Cerebellar nuclear complex (tissue), 1 donor: ENCODE data around the gene KRT14.
"Not testable (repeated sequence)": the region's sequence is repeated elsewhere in the genome, so short reads cannot be mapped to it uniquely, and the experiment has no call there.

ENCODE experiments used
- DNase-seq, 2 experiments: peaks; one replicate each; lab custom pipeline; 2025; lab: John Stamatoyannopoulos, UW

Gene KRT14

DNA sequence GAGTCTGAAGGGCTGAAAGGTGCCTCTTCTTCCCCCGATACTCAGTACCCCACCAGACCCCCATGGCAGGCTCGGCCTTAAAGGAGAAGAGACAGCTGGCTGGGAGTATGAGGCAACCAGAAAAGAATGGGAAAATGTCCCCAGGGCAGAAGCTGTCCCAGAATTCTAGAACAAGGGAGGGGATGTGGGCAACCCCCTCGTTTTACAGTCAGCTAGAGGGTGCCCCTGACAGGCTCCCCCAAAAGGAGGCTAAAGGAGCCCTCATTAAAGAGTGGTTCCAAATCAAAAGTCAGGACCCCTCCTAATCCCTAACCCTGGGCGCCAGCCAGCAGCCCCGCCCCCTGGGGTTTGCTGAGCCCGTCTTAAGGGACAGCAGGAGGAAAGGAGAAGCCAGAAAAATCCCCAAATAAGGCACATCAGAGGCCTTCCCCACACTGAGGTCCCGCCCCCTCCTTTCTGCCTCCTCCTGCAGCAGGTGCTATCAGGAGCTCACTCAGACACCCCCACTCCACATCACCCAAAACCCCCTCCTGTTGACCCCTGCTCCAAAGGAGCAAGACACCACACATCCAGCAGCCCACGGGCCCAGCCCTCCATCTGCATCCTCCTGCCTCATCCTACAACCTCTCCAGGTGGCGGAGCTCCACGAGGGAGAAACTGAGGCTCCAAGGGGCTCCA lies 36.6 kb upstream of the KRT14 start:
- not testable (repeated sequence) for DNase-seq

DNA sequence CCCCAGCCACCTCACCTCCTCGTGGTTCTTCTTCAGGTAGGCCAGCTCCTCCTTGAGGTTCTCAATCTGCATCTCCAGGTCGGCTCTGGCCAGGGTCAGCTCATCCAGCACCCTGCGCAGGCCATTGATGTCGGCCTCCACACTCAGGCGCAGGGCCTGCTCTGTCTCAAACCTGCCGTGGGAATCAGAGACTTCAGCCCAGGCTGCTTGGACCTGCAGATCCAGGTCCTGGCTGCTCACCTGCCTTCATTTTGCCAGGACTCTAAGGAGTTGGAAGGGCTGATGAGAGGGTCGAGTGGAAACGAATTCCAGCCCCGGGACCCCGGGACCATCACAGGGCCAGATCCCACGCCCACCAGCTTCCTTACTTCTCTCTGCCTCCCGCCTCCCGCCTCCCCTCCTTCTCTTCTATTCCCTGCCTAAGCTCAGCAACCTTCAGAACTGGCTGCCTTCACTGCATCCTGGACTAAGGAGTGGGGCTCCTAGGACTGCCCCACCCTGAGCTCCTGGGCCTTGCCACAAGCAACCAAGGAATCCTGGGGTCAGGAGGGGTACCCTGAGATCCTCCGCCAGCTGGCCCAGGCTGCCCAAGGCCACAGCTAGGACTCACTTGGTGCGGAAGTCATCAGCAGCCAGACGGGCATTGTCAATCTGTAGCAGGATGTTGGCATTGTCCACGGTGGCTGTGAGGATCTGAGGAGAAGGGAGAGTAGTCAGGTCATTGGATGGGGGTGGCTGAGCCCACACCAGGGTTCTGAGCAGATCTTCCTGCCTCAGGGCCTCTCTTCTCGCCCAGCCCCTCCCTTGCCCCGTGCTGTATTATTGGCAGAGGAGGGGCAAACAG lies 35.9 kb upstream of the KRT14 start:
- not testable (repeated sequence) for DNase-seq

DNA sequence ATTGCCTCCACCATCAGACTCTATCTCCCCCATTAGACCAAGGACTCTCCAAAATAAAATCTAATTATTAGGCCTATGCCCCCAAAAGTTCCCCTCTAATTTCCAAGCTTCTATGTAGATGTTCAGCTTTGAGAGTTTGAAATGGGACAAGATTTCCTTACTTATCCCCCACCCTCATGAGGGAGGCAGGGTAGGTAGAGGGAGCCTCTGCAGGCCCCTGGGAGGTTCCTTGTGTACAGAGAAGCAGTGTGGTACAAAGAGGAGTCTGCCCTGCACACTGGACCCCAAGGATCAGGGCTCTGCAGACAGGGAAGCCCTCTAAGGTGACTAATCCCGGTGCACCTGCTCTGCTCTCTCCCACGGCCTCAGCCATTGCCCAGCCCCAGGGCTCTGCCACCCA lies 35.2 kb upstream of the KRT14 start:
- no peak for DNase-seq

DNA sequence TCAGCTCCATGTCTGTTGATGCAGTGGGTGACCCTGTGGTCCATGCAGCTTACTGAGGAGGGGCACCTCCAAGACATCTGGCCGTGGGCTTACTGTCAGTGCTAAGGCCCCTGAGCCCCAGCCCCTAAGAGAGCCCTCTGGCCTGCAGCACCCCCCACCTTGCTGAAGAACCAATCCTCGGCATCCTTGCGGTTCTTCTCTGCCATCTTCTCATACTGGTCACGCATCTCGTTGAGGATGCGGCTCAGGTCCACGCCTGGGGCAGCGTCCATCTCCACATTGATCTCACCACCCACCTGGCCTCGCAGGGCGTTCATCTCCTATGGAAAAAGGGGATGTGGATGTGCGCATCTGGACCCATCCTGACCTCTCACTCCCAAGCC lies 34.7 kb upstream of the KRT14 start:
- not testable (repeated sequence) for DNase-seq

DNA sequence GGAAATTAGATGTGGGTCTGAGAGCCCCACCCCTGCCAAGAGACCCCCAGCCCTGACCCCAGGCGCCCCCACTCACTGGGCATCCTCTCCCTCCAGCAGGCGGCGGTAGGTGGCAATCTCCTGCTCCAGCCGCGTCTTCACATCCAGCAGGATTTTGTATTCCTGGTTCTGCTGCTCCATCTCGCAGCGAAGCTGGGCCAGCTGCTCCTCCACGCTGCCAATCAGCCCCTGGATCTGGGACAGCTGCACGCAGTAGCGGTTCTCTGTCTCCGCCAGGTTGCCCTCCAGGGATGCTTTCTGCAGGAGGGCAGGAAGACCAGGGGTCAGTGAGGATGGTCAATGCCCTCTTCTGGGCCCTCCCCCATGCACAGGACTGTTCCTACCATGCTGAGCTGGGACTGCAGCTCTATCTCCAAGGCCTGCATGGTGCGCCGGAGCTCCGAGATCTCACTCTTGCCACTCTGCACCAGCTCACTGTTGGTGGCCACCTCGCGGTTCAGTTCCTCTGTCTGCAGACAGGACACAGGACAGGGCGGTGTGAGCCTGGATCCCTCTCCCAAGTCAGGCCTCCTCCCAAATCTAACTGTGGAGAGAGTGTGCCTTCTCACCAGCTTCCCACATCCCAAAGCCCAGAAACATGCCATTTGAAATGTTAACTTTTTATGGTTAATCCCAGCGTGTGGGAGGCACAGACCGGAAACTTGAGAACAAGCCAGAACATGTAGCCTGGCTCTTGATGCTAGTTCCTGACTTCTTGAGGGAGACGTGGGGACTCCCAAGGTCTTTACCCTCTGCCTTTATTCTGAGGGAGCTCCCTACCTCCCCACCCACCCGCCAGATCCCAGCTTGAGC lies 34.1 kb upstream of the KRT14 start:
- no peak for DNase-seq

DNA sequence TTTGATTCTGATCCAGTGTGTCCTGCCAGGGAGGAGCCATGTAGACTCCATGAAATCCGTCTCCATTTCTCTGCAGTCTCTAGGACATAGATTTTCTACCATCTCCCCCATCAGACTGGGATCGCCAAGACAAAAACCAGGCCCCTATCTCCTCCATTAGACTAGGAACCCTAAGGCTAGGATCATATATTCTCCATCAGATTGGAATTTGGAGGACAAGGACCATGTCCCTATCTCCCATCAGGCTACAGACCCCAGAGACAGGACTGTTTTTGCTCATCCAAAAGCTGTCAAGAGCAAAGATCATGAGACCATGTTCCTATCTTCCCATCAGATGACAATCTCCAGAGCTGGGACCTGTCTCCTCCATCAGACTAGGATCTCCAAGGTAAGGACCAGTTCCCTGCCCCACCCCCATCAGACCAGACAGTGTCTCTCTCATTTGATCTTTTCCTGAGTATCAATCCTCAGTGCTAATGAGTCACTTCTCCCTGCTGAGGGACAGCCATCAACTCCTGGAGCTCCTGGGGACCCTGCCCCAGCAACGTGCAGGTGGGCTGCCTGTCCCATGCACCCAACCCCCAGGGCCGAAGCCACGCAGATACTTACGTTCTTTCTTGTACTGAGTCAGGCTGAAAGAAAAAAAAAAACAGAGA lies 33.4 kb upstream of the KRT14 start:
- DNase-seq: not testable (repeated sequence)

DNA sequence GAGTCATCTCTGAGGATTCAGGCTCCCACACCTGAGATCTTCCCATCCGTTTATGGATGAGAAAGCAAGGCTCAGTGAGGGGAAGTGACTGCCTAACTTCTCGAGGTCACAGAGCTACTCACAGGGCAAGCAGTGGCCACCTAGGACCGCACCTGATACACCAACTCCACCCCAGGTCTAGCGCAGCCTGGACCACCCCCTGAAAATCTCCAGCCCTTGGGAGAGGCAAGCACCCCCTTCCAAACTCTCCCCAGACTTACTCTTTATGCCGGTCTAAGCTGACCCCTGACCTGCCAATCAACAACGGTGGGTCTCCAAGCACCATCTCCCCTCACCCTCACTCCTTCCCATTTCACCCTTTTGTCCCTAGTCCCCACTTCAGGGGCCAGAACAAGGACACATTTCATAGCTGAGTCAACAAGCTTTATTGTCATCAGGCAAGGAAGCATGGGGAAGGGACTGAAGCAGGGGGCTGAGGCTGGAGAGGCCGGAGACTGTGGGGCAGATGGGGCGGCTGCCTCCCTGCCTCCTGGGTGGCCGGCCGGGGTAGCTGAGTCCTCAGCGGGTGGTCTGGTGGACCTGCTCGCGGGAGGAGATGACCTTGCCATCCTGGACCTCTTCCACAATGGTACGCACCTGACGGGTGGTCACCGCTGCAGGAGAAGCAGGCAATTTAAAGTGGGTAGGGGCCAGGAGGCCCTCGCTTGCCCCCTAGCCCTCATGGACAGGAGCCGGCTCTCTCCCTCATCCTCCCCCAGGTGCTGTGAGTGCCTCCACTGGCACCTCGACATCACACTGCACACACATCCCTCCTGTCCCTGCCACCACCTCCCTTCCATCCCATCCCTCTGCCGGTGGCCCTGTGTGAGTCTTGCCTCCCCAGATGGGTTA lies 32.6 kb upstream of the KRT14 start:
- no peak for DNase-seq

DNA sequence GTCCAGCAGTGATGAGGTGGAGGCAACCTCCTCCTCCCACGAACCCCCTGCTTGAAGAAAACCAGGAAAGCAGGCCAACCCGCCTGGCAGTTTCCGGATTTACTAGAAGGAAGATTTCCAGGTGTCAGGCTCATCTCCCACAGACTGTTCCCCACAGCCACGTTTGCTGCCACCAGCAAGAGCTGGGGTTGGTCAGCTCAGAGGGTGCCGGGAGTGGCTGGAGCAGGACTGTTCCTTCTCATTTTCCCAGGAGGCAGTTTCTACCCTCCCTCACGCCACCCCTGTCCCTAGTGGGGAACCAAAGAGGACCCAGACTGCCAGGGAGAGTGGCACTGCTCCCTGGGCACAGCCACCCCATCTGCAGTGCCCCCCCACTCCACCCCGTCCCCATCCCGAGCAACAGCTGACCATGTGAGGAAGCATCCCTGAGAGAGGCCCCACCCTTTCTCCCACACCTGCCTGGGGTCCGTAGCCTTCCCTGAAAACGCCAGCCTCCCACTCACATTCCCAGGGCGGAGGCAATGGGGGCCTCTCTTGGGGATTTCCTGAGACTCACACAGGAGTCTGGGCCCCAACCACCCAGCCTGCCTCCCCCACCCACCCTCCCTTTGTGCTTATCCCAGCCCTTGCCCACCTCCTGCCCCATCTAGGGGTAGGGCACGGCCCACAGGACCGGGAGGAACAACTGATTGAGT lies 31.8 kb upstream of the KRT14 start:
- no peak for DNase-seq

DNA sequence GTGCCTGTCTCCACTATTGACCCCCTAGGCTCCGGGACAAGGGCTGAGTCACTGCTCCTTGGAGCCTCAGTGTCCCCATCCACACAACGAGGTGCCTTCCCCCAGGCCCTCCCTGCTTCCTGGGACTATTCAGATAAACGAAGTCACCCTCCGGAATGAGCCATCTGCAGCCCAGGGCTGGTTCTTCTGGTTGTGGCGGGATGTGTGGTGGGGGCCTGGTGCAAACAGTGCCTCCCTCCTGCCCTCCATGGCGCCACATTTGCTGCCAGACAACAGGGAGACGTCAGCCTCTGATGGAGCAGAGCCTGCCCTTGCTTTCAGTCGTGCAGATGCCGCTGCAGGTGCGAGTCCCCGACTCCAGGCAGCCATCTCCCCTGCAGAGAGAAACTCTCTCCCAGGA lies 31.0 kb upstream of the KRT14 start:
- no peak for DNase-seq

DNA sequence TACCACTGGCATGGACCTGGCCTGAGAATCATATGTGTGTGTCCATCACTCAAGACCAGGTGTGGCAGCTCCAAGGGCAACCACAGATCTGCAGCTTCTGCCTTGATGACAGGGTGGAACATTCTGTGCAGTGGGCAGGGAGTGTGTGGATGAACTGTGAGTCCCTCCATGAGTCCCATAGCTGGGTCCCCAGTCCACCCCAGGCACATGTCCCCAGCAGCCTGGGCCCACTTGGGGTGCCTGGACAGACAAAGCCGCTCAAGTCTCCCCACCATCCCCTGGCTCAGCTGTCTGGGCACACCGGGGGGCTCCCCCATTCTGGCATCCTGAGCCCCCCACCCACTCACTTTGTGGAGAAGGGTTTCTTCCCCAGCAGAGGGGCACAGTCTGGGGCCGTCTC lies 30.4 kb upstream of the KRT14 start:
- DNase-seq: no peak

DNA sequence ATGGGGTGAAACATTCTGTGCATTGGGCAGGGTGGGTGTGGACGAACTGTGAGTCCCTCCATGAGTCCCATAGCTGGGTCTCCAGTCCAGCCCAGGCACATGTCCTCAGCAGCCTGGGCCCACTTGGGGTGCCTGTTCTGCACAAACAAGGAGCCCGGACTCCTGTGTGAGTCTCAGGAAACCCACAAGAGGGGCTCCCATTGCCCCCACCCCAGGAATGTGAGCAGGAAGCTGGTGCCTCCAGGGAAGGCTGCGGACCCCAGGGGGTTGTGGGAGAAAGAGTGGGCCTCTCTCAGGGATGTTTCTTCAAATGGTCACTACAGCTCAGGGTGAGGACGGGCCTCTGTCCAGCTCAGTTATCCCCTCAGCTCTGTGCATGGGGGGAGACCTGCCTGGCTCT lies 29.8 kb upstream of the KRT14 start:
- not testable (repeated sequence) for DNase-seq

DNA sequence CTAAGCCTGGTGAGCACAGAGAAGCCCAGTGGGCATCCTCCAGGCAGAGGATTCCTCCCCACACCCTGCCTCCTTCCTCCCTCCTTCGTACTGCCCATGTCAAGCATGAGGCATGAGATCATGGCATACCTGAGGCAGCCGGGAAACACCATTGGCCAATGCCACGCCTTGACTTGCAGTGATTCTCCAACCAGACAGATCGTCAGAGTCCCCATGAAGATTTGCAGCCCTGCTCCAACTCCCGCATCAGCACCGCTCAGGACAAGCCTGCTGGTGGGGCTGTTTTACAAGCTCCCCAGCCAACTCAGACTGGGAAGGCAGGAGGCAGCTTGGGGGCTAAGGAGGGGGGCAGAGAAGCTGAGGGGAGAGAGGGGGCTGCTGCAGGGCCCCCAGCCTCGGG lies 28.8 kb upstream of the KRT14 start:
- DNase-seq: no peak

DNA sequence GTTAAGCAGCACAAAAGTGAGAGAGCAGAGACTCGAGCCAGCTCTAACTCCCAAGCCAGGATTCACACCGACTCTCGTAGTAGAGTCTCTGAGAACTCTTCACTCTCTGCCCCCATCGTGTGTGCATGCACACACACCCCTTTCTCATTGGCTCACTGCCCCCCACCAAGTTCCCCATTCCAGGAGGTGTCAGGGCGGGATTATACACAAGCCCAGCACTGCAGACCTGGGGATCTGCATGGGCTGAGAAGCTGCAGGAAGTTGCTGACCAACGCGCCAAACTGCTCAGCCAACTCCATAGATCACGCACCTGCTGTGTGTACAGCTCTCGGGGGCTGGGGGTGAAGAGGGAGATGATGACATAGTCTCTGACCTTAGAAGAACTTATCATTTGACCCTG lies 28.1 kb upstream of the KRT14 start:
- not testable (repeated sequence) for DNase-seq

DNA sequence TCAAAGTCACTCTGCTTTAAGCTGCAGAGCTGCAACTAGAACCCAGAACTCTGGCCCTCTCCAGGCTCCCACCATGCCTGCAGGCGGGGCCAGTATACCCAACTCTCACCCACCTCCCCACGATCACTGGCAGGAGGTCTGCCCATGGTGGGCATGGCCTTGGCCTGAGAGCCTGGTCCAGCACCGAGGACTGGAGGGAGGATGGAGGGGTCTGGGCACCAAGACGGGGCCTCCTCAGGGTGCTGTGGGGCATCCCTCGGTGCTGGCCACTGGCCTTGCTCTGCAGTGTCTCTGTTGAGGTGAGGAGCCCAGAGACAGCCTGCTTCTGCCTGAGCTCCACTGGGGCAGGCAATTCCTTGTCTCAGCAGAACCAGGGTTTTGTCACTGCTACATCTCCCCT lies 27.4 kb upstream of the KRT14 start:
- no peak for DNase-seq

DNA sequence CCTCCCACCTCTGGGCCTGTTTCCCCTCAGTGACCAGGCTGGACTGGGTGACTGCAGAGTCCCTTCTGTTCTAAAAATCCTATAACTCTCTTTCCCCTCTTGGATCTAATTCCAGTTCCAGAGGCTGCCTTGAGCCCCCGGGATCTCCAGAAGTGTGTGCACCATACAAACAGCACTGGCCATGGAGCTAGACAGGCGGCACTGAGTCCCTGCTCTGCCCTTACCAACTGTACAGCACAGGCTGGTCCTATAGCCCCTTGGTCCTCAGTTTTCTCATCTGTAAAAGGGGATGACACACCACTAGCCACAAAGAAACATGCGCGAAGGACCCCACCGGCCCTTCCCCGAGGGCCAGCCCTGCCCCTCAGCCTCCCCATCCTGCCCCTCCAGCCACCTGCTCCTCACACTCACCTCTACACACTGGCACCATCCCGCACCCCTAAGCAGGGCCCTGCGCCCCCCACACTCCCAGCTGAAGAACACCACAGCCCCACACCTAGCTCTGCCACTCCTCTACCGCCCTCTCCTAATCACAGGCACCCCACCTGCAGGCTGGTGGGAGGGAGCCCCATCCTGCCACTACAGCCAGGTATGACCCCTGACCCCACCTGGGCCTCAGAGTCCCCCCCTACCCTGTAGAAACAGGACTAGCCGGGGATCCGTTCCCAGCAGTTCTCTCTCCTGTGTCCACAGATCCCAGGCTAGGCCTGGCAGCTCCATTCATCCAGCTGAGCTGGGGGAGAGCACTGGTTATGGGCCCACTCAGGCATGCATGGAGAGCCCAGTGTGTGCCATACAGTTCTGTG lies 26.8 kb upstream of the KRT14 start:
- DNase-seq: no peak

DNA sequence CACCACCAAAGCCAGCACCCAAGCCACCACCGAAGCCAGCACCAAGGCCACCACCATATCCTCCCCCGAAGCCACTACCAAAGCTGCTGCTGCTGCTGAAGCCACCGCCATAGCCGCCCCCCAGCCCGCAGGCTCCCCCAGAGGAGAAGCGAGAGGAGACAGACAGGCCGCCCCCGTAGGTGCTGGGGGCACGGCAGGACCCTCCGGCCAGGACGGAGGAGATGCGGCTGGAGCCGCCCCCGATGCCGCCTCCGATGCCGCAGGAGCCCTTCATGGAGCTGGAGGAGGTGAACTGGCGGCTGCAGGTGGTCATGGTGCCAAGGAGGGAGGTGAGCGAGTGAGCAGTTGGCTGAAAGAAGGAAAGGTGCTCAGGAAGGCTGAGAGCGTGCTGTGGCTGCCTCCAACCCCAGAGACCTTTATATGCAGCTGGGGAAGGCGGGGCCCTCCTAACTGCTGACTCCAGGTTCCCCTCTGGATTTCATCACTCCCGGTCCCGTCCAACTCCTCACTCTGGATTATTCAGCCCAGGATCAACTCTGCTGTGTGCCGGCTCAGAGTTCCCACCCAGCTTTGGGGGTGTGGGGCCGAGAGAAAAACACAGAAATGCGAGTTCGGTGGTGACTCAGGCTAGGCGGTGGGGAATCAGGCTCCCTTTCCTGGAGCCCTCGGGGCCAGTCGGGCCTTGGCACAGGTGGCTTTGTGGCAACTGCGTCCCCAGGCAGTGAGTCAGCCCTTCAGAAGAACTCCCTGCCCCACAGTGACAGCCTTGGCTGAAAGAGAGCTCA lies 25.9 kb upstream of the KRT14 start, which contains the start of gene KRT16:
TSS of gene KRT16 (minus strand) at position 392 of the 785 bp plus-strand sequence. CDS start at position 313, 79 bp downstream.
- DNase-seq: not testable (repeated sequence)

DNA sequence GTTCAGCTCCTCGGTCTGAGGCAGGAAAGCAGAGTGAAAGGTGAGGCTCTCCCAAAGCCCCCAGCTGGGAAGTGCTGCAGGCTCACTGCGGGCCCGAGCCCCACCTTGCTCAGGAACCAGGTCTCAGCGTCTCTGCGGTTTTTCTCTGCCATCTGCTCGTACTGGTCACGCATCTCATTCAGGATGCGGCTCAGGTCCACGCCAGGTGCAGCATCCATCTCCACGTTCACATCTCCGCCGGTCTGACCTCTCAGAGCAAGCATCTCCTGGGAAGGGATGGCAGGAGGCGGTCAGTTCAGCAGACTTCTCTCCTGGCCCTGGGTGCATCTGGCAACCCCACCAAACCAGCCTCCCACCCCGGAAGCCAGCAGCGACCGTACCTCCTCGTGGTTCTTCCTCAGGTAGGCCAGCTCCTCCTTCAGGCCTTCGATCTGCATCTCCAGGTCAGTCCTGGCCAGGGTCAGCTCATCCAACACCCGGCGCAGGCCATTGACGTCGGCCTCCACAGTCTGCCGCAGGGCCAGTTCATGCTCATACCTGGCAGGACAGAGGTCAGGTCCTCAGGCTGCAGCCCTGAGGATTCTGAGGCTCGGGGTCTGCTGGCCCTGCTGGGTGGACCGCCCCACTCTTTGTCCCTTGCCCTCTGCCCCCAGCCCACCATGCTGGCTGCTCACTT lies 24.4 kb upstream of the KRT14 start:
- DNase-seq: no peak

DNA sequence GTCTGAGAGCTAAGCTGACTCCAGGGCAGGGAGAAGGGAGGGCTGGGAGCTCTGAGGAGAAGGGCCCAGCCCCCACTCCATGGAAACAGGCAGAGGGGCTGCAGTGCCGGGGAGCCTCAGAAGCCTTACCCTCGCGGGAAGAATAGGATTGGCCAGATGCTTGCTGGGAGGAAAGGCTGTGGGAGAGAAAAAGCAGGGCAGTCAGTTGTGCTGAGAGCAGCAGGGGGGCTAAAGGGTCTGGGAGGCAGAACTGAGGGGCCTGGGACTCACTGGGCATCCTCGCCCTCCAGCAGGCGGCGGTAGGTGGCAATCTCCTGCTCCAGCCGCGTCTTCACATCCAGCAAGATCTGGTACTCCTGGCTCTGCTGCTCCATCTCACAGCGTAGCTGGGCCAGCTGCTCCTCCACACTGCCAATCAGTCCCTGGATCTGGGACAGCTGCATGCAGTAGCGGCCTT lies 23.4 kb upstream of the KRT14 start:
- DNase-seq: not testable (repeated sequence)
